ELF-1 (cell line): ENCODE measurements around the gene CSNK2B.

Experiments
- DNase-seq: peaks from one replicate; pipeline ENCODE4 v3.0.0-alpha.2; 2016; ENCODE audit warnings: low read depth, low spot score

The CSNK2B gene

GRCh38 chr6:31665501-31666336, at the start of gene CSNK2B:
CSNK2B (plus strand) TSS chr6:31666080; CDS start chr6:31666832, 752 bp downstream.
- DNase-seq = peak; percentile 98

GRCh38 chr6:31617010-31617409, 48.9 kb upstream of the CSNK2B start:
- DNase-seq = no peak

GRCh38 chr6:31619805-31620585, 45.9 kb upstream of the CSNK2B start:
- peak; percentile 100 for DNase-seq

- DNase-seq = peak; percentile 78
Observed at GRCh38 chr6:31620586-31621319, 45.1 kb upstream of the CSNK2B start, which contains the start of gene PRRC2A. PRRC2A (plus strand) TSS chr6:31620715; CDS start chr6:31622790, 2,075 bp downstream.

- no peak for DNase-seq
Observed at GRCh38 chr6:31621320-31621939, 44.5 kb upstream of the CSNK2B start.

- DNase-seq = peak; percentile 67
Observed at GRCh38 chr6:31621991-31622390, 43.9 kb upstream of the CSNK2B start.

- DNase-seq = peak; percentile 56
Observed at GRCh38 chr6:31622684-31623091, 43.2 kb upstream of the CSNK2B start.

GRCh38 chr6:31624070-31624469, 41.8 kb upstream of the CSNK2B start:
- no peak for DNase-seq

- no peak for DNase-seq
Observed at GRCh38 chr6:31626952-31627351, 38.9 kb upstream of the CSNK2B start.

GRCh38 chr6:31627690-31628287, 38.1 kb upstream of the CSNK2B start:
- DNase-seq = no peak

- no peak for DNase-seq
Observed at GRCh38 chr6:31629014-31629413, 36.9 kb upstream of the CSNK2B start.

- no peak for DNase-seq
Observed at GRCh38 chr6:31630177-31630934, 35.5 kb upstream of the CSNK2B start.

- no peak for DNase-seq
Observed at GRCh38 chr6:31631209-31631608, 34.7 kb upstream of the CSNK2B start.

GRCh38 chr6:31631681-31632278, 34.1 kb upstream of the CSNK2B start:
- DNase-seq = no peak

- DNase-seq = no peak
Observed at GRCh38 chr6:31632279-31632946, 33.5 kb upstream of the CSNK2B start.

- DNase-seq = no peak
Observed at GRCh38 chr6:31633447-31633846, 32.4 kb upstream of the CSNK2B start.

- no peak for DNase-seq
Observed at GRCh38 chr6:31634131-31634530, 31.7 kb upstream of the CSNK2B start.

GRCh38 chr6:31634969-31635575, 30.8 kb upstream of the CSNK2B start:
- DNase-seq = no peak
